HL-60 (cell line): ENCODE measurements around the gene CDH7.

Experiments used
- DNase-seq, 2 experiments: peaks; one replicate each; pipeline ENCODE4 v3.0.0-alpha.2; 2010 to 2020; ENCODE audit warnings: low read depth in 1 of 2, low spot score in 1 of 2
- H3K27ac ChIP-seq: fragments of 250-450 bp; sonication (Bioruptor Pico); replicated peaks from 2 replicates; pipeline ENCODE4 v1.5.1; 2020; ENCODE audit warnings: mild to moderate bottlenecking, moderate library complexity
- H3K27me3 ChIP-seq: fragments of 250-450 bp; sonication (Bioruptor Pico); 2 replicates; pipeline ENCODE4 v1.5.1; 2021; ENCODE audit warnings: mild to moderate bottlenecking, moderate library complexity; ENCODE audit not compliant: insufficient read depth, poor library complexity, severe bottlenecking
- H3K4me3 ChIP-seq: replicated peaks from 2 replicates; pipeline ENCODE4 v1.5.1; 2011; ENCODE audit warnings: mild to moderate bottlenecking, control low read depth, low read length; ENCODE audit not compliant: insufficient read depth
- CTCF ChIP-seq: IDR thresholded peaks from one replicate; pipeline ENCODE4 v1.5.1; 2011; ENCODE audit warnings: low read length, control low read depth, inconsistent platforms; ENCODE audit not compliant: insufficient read depth
- GABPA ChIP-seq: IDR thresholded peaks from 2 replicates; pipeline ENCODE4 v1.6.1; 2012; ENCODE audit warnings: low read depth
- POLR2AphosphoS5 ChIP-seq: IDR thresholded peaks from 2 replicates; pipeline ENCODE4 v1.6.1; 2012; ENCODE audit warnings: low read depth
- REST ChIP-seq: IDR thresholded peaks from 2 replicates; pipeline ENCODE4 v1.6.1; 2012; ENCODE audit warnings: low read depth; ENCODE audit not compliant: insufficient replicate concordance
- SPI1 ChIP-seq: IDR thresholded peaks from 2 replicates; pipeline ENCODE4 v1.6.1; 2012; ENCODE audit warnings: low read depth, mild to moderate bottlenecking, borderline replicate concordance

Gene CDH7

GRCh38 chr18:65924904-65925303, 174.1 kb downstream of the CDH7 start:
- no peak overlapping the region for H3K4me3 ChIP-seq
- no peak overlapping the region for H3K27ac ChIP-seq
- TF ChIP-seq SPI1 (no peak), GABPA (no peak), REST (no peak), POLR2AphosphoS5 (no peak), CTCF (no peak)
- no peak for DNase-seq
- H3K27me3 ChIP-seq = no peaks in the 10 kb centered on the region

GRCh38 chr18:65934874-65935273, 184.1 kb downstream of the CDH7 start:
- DNase-seq = no peak
- H3K27me3 ChIP-seq = no peaks in the 10 kb centered on the region
- no peak overlapping the region for H3K27ac ChIP-seq
- no peak overlapping the region for H3K4me3 ChIP-seq
- no peak for TF ChIP-seq GABPA
- TF ChIP-seq CTCF = no peak
- no peak for TF ChIP-seq REST
- TF ChIP-seq POLR2AphosphoS5 = no peak
- TF ChIP-seq SPI1 = no peak

GRCh38 chr18:65936678-65937077, 185.9 kb downstream of the CDH7 start:
- H3K4me3 ChIP-seq = no peak overlapping the region
- TF ChIP-seq CTCF (no peak), REST (no peak), SPI1 (no peak), GABPA (no peak), POLR2AphosphoS5 (no peak)
- no peak for DNase-seq
- no peak overlapping the region for H3K27ac ChIP-seq
- no peaks in the 10 kb centered on the region for H3K27me3 ChIP-seq
